DND-41 (cell line): ENCODE data around the gene AVEN.

Experiments
- ATAC-seq: fragments of 200-7000 bp; cut with Tn5 transposase; 3 replicates; pipeline ENCODE4 v1.9.1; 2021; ENCODE audit warnings: low read depth; ENCODE audit not compliant: insufficient read depth
- DNase-seq: peaks from one replicate; pipeline ENCODE4 v3.0.0-alpha.2; 2020
- H2AFZ ChIP-seq: 2 replicates; pipeline ENCODE4 v1.6.0; 2012; ENCODE audit warnings: low read depth, low read length
- H3K27ac ChIP-seq: 2 replicates; pipeline ENCODE4 v1.5.1; 2012; ENCODE audit warnings: low read length, inconsistent platforms
- H3K27me3 ChIP-seq: fragments of 200-600 bp; sonication (generic); 2 replicates; pipeline ENCODE4 v1.6.0; 2012; ENCODE audit warnings: low read length, mild to moderate bottlenecking, inconsistent platforms; ENCODE audit not compliant: insufficient read depth, poor library complexity
- H3K36me3 ChIP-seq: 2 replicates; pipeline ENCODE4 v1.5.1; 2012; ENCODE audit warnings: low read length, inconsistent platforms; ENCODE audit not compliant: insufficient read depth
- H3K4me1 ChIP-seq: 2 replicates; pipeline ENCODE4 v1.5.1; 2012; ENCODE audit warnings: mild to moderate bottlenecking, low read length; ENCODE audit not compliant: insufficient read depth
- H3K4me2 ChIP-seq: 2 replicates; pipeline ENCODE4 v1.6.0; 2012; ENCODE audit warnings: mild to moderate bottlenecking, moderate library complexity, low read length, inconsistent platforms; ENCODE audit not compliant: insufficient read depth
- H3K4me3 ChIP-seq, 2 experiments: fragments of 200-600 bp in 1 of 2; shearing (Covaris generic) in 1 of 2; 2 replicates each; pipeline ENCODE4 v1.5.1; 2012 to 2016; ENCODE audit warnings: inconsistent platforms in 2 of 2, low read length in 2 of 2, mild to moderate bottlenecking in 2 of 2, low read depth in 1 of 2, moderate library complexity in 1 of 2
- H3K79me2 ChIP-seq: 2 replicates; pipeline ENCODE4 v1.6.0; 2012; ENCODE audit warnings: low read length, inconsistent platforms; ENCODE audit not compliant: insufficient read depth
- H3K9ac ChIP-seq: 2 replicates; pipeline ENCODE4 v1.6.0; 2012; ENCODE audit warnings: low read depth, mild to moderate bottlenecking, inconsistent platforms, low read length, moderate library complexity
- H3K9me3 ChIP-seq: 2 replicates; pipeline ENCODE4 v1.5.1; 2012; ENCODE audit warnings: low read length, moderate library complexity, mild to moderate bottlenecking, inconsistent platforms; ENCODE audit not compliant: insufficient read depth, severe bottlenecking
- H4K20me1 ChIP-seq: 2 replicates; pipeline ENCODE4 v1.6.0; 2012; ENCODE audit warnings: low read length; ENCODE audit not compliant: insufficient read depth
- EZH2 ChIP-seq: IDR thresholded peaks from 3 replicates; pipeline ENCODE4 v1.6.1; 2012; ENCODE audit warnings: borderline replicate concordance, low read depth, mild to moderate bottlenecking, moderate library complexity, low read length, inconsistent platforms; ENCODE audit not compliant: severe bottlenecking
- TF ChIP-seq, protein P1 (sequence below): IDR thresholded peaks from 2 replicates; pipeline ENCODE4 v1.5.1; 2012; ENCODE audit warnings: borderline replicate concordance, low read length, moderate library complexity, mild to moderate bottlenecking; ENCODE audit not compliant: poor library complexity, severe bottlenecking; ENCODE audit errors: extremely low read depth

The AVEN gene

DNA sequence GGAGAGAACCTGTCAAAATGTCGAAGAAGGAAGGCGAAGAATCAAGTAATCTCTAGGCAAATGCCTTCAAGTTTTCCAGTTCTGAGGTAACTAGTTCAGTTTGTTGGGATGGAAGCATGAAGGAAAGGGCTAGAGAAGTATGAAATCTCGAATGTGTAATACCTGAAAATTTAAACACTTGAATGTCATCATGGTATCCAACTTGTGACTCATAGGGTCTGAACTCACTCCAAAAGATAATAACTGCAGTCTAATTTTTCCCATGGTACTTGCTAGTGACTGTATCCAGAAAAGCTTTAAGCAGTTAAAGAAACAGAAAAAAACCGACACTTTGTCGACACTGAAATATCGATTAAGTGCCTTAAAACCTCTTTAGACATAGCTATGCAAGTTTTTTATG, 173.6 kb downstream of the AVEN start:
- TF ChIP-seq EZH2: no peak
- TF ChIP-seq, protein P1, sequence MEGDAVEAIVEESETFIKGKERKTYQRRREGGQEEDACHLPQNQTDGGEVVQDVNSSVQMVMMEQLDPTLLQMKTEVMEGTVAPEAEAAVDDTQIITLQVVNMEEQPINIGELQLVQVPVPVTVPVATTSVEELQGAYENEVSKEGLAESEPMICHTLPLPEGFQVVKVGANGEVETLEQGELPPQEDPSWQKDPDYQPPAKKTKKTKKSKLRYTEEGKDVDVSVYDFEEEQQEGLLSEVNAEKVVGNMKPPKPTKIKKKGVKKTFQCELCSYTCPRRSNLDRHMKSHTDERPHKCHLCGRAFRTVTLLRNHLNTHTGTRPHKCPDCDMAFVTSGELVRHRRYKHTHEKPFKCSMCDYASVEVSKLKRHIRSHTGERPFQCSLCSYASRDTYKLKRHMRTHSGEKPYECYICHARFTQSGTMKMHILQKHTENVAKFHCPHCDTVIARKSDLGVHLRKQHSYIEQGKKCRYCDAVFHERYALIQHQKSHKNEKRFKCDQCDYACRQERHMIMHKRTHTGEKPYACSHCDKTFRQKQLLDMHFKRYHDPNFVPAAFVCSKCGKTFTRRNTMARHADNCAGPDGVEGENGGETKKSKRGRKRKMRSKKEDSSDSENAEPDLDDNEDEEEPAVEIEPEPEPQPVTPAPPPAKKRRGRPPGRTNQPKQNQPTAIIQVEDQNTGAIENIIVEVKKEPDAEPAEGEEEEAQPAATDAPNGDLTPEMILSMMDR: no peak
- Histone ChIP-seq H3K9me3 (no peaks in the 10 kb centered on the region), H3K79me2 (no peaks in the 10 kb centered on the region), H4K20me1 (no peaks in the 10 kb centered on the region), H3K4me2 (no peak overlapping the region), H2AFZ (no peak overlapping the region), H3K4me1 (no peaks in the 10 kb centered on the region), H3K4me3 (no peak overlapping the region), H3K27ac (no peak overlapping the region), H3K9ac (no peak overlapping the region), H3K27me3 (no peaks in the 10 kb centered on the region), H3K36me3 (no peaks in the 10 kb centered on the region)
- ATAC-seq: no peak
- no peak for DNase-seq

DNA sequence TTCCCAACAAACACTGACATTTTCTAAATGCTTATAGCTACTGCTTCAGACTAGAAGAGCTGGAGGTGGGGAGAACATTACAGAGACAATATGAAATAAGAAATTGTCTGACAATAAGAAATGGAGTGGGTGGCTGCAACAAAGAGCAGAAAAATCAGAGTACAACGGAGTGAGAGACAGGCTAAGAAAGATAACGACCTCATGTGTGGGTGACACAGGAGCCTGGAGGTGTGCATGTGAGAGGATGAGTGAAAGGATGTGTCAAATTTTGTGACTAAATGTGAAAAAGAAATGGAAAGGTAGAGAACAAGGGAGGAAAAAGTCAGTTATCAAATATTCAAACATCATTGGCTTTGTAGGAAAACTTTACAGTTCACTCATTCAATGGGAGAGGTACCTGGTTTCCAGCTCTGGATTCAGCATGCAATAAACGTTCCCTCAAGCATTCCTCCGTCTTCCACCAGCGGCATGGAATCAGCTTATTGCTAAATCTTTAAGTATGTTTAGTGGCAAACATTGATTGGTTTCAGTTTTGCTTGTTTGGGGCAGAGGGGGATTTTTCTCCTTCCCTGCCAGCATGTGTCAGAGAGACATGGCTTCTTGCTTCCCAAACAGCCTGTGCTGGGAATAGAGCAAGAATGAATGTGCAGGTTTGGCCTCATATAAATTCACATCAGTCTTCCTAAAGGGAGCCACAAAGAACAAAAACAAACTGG, 174.5 kb downstream of the AVEN start:
- Histone ChIP-seq H3K9ac (no peak overlapping the region), H3K27me3 (no peaks in the 10 kb centered on the region), H3K79me2 (no peaks in the 10 kb centered on the region), H3K9me3 (no peaks in the 10 kb centered on the region), H3K4me2 (no peak overlapping the region), H3K27ac (no peak overlapping the region), H4K20me1 (no peaks in the 10 kb centered on the region), H2AFZ (no peak overlapping the region), H3K4me3 (no peak overlapping the region), H3K4me1 (no peaks in the 10 kb centered on the region), H3K36me3 (no peaks in the 10 kb centered on the region)
- no peak for DNase-seq
- no peak for TF ChIP-seq EZH2
- TF ChIP-seq, protein P1: no peak
- ATAC-seq: no peak

DNA sequence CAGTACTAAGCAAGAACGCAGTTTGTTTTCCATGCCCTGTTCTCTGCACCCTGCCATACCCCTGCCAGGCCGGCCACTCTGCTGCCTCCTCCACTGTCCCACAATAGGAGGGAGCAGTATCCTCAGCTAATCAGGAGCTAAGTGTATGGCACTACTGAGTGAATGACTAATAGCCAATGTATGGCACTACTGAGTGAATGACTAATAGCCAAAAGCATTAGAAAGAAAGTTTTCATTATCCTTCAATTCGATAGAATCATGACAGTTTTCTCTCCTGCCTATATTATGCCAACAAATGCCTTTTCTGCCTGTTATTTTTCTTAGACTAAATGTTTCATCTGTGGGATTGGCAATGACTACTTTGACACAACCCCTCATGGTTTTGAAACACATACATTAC, 178.2 kb downstream of the AVEN start:
- H3K79me2 ChIP-seq: no peaks in the 10 kb centered on the region
- H3K4me2 ChIP-seq: no peak overlapping the region
- H4K20me1 ChIP-seq: no peaks in the 10 kb centered on the region
- H3K4me1 ChIP-seq: no peaks in the 10 kb centered on the region
- H3K27ac ChIP-seq: no peak overlapping the region
- H3K4me3 ChIP-seq: no peak overlapping the region
- no peaks in the 10 kb centered on the region for H3K9me3 ChIP-seq
- H3K36me3 ChIP-seq: no peaks in the 10 kb centered on the region
- H3K27me3 ChIP-seq: no peaks in the 10 kb centered on the region
- no peak overlapping the region for H2AFZ ChIP-seq
- no peak overlapping the region for H3K9ac ChIP-seq
- no peak for DNase-seq
- ATAC-seq: no peak
- TF ChIP-seq EZH2: no peak
- TF ChIP-seq, protein P1: no peak
